ENCODE data around the gene QSER1.
"Not testable (repeated sequence)": the region's sequence is repeated elsewhere in the genome, so short reads cannot be mapped to it uniquely, and the experiment has no call there.

QSER1 gene

GRCh38 chr11:32892355-32893092 is at the start of gene QSER1:
Gene QSER1, plus strand, starts transcription at chr11:32892811. Its CDS starts 315 bp downstream, at chr11:32893126.
- in situ Hi-C loops (cut with HindIII; ENCODE audit: low sequenced_read_pairs): no loop called here

GRCh38 chr11:32843544-32843943 is 49.1 kb upstream of the QSER1 start:
- in situ Hi-C loops (cut with HindIII; ENCODE audit: low sequenced_read_pairs): no loop called here

- in situ Hi-C loops (cut with HindIII; ENCODE audit: low sequenced_read_pairs): no loop called here
Observed at GRCh38 chr11:32847511-32847910, 45.1 kb upstream of the QSER1 start.

- in situ Hi-C loops (cut with HindIII; ENCODE audit: low sequenced_read_pairs): no loop called here
Observed at GRCh38 chr11:32849761-32850160, 42.9 kb upstream of the QSER1 start.

GRCh38 chr11:32851251-32851650 is 41.4 kb upstream of the QSER1 start:
- in situ Hi-C loops (cut with HindIII; ENCODE audit: low sequenced_read_pairs): no loop called here

- in situ Hi-C loops (cut with HindIII; ENCODE audit: low sequenced_read_pairs): no loop called here
Observed at GRCh38 chr11:32852207-32852606, 40.4 kb upstream of the QSER1 start.

GRCh38 chr11:32855601-32856000 is 37.0 kb upstream of the QSER1 start:
- in situ Hi-C loops (cut with HindIII; ENCODE audit: low sequenced_read_pairs): no loop called here

- in situ Hi-C loops (cut with HindIII; ENCODE audit: low sequenced_read_pairs): no loop called here
Observed at GRCh38 chr11:32858731-32859130, 33.9 kb upstream of the QSER1 start.

GRCh38 chr11:32861850-32862577 is 30.6 kb upstream of the QSER1 start:
- in situ Hi-C loops (cut with HindIII; ENCODE audit: low sequenced_read_pairs): no loop called here

GRCh38 chr11:32864555-32864954 is 28.1 kb upstream of the QSER1 start:
- in situ Hi-C loops (cut with HindIII; ENCODE audit: low sequenced_read_pairs): no loop called here

- in situ Hi-C loops (cut with HindIII; ENCODE audit: low sequenced_read_pairs): not testable (repeated sequence)
Observed at GRCh38 chr11:32868752-32869151, 23.9 kb upstream of the QSER1 start.

- in situ Hi-C loops (cut with HindIII; ENCODE audit: low sequenced_read_pairs): no loop called here
Observed at GRCh38 chr11:32870676-32871075, 21.9 kb upstream of the QSER1 start.

GRCh38 chr11:32874132-32874531 is 18.5 kb upstream of the QSER1 start:
- in situ Hi-C loops (cut with HindIII; ENCODE audit: low sequenced_read_pairs): no loop called here

GRCh38 chr11:32881286-32881685 is 11.3 kb upstream of the QSER1 start:
- in situ Hi-C loops (cut with HindIII; ENCODE audit: low sequenced_read_pairs): no loop called here

GRCh38 chr11:32883421-32883820 is 9.2 kb upstream of the QSER1 start:
- in situ Hi-C loops (cut with HindIII; ENCODE audit: low sequenced_read_pairs): no loop called here

- in situ Hi-C loops (cut with HindIII; ENCODE audit: low sequenced_read_pairs): no loop called here
Observed at GRCh38 chr11:32884023-32884422, 8.6 kb upstream of the QSER1 start.

- in situ Hi-C loops (cut with HindIII; ENCODE audit: low sequenced_read_pairs): no loop called here
Observed at GRCh38 chr11:32884770-32885384, 7.7 kb upstream of the QSER1 start.

- in situ Hi-C loops (cut with HindIII; ENCODE audit: low sequenced_read_pairs): no loop called here
Observed at GRCh38 chr11:32885556-32885955, 7.1 kb upstream of the QSER1 start.

- in situ Hi-C loops (cut with HindIII; ENCODE audit: low sequenced_read_pairs): no loop called here
Observed at GRCh38 chr11:32886180-32886579, 6.4 kb upstream of the QSER1 start.

- in situ Hi-C loops (cut with HindIII; ENCODE audit: low sequenced_read_pairs): not testable (repeated sequence)
Observed at GRCh38 chr11:32887707-32888383, 4.8 kb upstream of the QSER1 start.

GRCh38 chr11:32888384-32888710 is 4.3 kb upstream of the QSER1 start:
- in situ Hi-C loops (cut with HindIII; ENCODE audit: low sequenced_read_pairs): not testable (repeated sequence)

All from DLD1 (cell line).